Neuron (in vitro differentiated cells): Measurements from ENCODE around the gene KCTD15.
"Not testable (repeated sequence)": the region's sequence is repeated elsewhere in the genome, so short reads cannot be mapped to it uniquely, and the experiment has no call there.

Source experiments
- H2AFZ ChIP-seq: one replicate; pipeline ENCODE4 v1.6.1; 2013; ENCODE audit warnings: low read depth, mild to moderate bottlenecking, inconsistent platforms, low read length, moderate library complexity
- H3K27me3 ChIP-seq: one replicate; pipeline ENCODE4 v1.6.1; 2013; ENCODE audit warnings: low read length; ENCODE audit not compliant: insufficient read depth
- H3K36me3 ChIP-seq: one replicate; pipeline ENCODE4 v1.6.1; 2013; ENCODE audit warnings: low read length; ENCODE audit not compliant: insufficient read depth
- H3K4me1 ChIP-seq: one replicate; pipeline ENCODE4 v1.6.1; 2013; ENCODE audit warnings: low read length; ENCODE audit not compliant: insufficient read depth
- H3K4me3 ChIP-seq: 2 replicates; pipeline ENCODE4 v1.5.1; 2013; ENCODE audit warnings: mild to moderate bottlenecking, low read length, moderate library complexity
- H3K9me3 ChIP-seq: one replicate; pipeline ENCODE4 v1.6.1; 2013; ENCODE audit warnings: low read length

KCTD15 gene

DNA sequence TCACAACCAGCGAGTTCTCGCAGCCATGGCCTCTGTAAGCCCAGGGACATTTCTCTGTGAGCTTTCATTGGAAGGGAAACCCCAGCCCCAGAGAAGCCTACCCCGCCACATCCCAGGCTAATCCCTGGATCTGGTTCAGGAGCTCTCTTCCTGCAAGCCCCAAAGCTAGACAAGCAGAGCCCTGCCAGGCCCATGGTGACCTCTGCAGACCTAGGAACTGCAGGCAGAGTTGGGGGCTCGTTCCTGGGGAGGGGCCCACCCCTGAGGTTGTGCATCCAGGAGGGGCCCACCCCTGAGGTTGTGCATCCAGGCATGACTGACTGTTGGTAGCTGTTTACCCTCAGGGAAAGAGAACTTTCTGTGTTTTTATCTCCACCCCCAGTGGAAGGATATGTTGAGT is 21.7 kb downstream of the KCTD15 start:
- Histone ChIP-seq H2AFZ (no peak overlapping the region), H3K9me3 (peaks cover 3% of the 10 kb centered on the region), H3K4me3 (no peak overlapping the region), H3K36me3 (peaks cover 7% of the 10 kb centered on the region), H3K4me1 (peaks cover 29% of the 10 kb centered on the region), H3K27me3 (no peaks in the 10 kb centered on the region)

DNA sequence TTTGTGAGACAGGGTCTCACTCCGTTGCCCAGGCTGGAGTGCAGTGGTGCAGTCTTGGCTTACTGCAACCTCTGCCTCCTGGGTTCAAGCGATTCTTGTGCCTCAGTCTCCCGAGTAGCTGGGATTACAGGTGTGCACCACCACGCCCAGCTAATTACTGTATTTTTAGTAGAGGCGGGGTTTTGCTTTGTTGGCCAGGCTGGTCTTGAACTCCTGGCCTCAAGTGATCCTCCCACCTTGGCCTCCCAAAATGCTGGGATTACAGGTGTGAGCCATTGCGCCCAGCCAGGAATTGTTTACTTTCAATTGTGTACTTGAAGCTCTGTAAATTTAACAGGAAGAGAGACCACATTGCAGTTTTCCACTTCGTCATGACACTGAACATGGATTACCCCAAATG is 22.4 kb downstream of the KCTD15 start:
- not testable (repeated sequence) for H3K9me3 ChIP-seq, H3K27me3 ChIP-seq, H3K36me3 ChIP-seq, H3K4me3 ChIP-seq
- H3K4me1 ChIP-seq: peaks cover 29% of the 10 kb centered on the region
- H2AFZ ChIP-seq: peak overlapping the region; percentile 83

DNA sequence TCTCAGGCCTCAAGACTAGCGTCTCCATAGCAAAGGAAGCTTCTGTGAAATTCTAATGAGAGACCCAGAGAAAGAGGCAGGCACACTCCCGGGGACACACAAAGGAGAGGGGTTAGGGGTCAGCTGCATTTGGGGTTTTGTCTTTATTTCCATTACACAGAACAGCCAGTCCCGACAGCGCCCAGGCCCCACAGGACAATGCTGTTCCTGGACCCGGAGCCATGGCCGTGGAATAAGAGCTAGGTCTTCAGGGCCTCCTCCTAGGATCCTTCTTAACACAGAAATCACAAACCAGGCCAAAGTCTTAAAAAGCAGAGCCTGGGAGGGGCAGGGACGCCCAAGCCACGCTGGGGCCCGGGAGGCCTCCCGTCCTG is 22.8 kb downstream of the KCTD15 start:
- Histone ChIP-seq H3K4me1 (peaks cover 29% of the 10 kb centered on the region), H3K9me3 (peaks cover 3% of the 10 kb centered on the region), H3K4me3 (peak overlapping the region; percentile 25), H3K27me3 (no peaks in the 10 kb centered on the region), H2AFZ (peak overlapping the region; percentile 83), H3K36me3 (peaks cover 2% of the 10 kb centered on the region)

DNA sequence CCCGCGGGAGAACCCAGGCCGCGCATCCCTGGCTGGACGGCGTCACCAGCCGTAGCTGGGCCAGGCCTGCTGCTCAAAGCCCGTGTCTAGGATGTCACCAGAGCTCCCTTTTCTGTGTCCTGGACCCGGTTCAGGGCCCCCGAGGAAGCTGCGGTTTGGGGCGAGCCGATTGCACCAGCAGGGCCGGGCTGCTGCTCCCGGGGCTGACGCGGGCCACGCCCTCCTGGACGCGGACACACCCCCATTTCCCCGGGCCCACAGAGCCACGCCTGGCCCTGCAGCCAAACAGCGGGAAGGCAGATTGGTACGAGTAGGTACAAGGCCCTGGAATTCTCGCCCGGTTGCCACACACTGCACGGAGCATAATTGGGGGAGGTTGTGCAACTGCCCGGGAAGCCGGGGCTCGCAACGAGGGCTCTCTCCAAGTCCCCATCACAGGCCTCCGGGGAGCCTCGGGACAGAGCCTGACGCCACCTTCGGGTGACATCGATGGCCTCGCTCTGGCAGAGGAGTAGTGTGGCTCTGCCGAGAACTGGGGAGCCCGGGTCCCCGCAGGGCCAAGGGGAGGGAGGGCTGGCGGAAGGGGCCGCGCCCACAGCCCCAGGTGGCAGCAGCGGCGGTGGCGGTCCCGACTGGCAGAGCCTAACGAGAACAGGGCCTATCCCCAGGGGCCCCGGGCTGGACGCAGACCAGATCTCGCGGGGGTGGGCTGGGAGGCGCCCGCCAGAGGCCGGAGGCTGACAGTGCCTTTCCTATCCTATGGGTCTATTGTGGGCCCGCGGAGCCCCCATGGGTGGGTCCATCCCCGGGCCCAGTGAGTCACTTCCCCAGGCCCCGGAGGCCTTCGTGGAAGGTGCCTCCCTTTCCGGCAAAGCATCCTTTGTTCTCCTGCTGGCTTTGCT is 23.5 kb downstream of the KCTD15 start:
- H3K36me3 ChIP-seq: no peaks in the 10 kb centered on the region
- H3K4me3 ChIP-seq: peak overlapping the region; percentile 25
- no peaks in the 10 kb centered on the region for H3K27me3 ChIP-seq
- peaks cover 3% of the 10 kb centered on the region for H3K9me3 ChIP-seq
- peak overlapping the region; percentile 83 for H2AFZ ChIP-seq
- H3K4me1 ChIP-seq: peaks cover 29% of the 10 kb centered on the region

DNA sequence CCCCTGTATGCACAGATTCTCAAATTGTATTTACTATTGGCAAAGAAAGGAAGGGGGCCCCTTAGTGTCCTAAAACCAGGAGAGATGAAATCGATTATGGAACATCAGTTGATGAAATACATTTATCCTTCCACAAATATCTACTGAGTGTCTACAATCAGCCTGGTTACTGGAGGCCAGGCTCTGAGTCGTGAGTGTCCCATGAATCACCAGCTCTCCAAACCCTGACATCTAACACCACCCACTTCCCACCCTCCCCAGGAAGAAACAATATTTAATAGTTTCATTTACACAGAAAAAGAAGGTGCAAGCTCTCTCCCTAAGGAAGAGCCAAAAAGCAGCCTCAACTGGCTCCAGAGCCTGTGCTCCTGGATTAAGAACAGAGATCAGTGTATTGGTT is 25.2 kb downstream of the KCTD15 start:
- no peak overlapping the region for H2AFZ ChIP-seq
- H3K9me3 ChIP-seq: peaks cover 3% of the 10 kb centered on the region
- peaks cover 29% of the 10 kb centered on the region for H3K4me1 ChIP-seq
- peaks cover 1% of the 10 kb centered on the region for H3K27me3 ChIP-seq
- no peaks in the 10 kb centered on the region for H3K36me3 ChIP-seq
- no peak overlapping the region for H3K4me3 ChIP-seq

DNA sequence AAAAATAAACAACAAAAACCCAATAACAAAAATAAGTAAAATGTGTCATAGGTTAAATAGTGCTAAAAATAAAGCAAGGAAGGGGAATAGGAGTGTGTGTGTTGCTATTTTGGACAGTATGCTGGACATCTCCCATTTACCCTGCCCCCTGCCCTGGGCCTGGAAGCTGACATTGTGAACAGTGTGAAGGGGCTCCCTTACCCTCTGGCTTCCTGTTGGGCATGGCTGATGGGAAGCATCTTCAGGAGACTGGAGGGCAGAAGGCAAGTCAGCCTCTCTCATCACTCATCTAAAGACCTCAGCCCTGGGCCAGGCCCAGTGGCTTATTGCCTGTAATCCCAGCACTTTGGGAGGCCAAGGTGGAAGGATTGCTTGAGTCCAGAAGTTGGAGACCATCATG is 26.7 kb downstream of the KCTD15 start:
- H3K4me3 ChIP-seq: no peak overlapping the region
- no peak overlapping the region for H2AFZ ChIP-seq
- H3K27me3 ChIP-seq: peaks cover 3% of the 10 kb centered on the region
- H3K9me3 ChIP-seq: peaks cover 3% of the 10 kb centered on the region
- H3K36me3 ChIP-seq: no peaks in the 10 kb centered on the region
- H3K4me1 ChIP-seq: peaks cover 27% of the 10 kb centered on the region

DNA sequence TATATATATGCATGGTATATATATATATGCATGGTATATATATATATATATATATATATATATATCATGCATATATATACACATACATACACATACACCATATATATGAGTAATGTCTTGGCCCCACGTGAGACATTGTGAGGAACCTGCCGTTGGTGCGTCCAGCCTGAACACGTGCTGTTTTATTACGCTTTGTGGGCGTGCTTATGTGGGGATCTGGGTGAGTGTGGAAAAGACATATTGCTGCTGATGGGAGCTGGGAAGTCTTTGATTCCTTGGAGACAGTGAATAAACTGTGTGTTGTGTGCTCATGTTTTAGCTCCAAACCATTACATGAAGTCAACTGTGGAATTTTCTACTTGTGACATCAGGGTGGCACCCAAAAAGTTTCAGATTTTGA is 28.9 kb downstream of the KCTD15 start:
- Histone ChIP-seq H3K4me1 (peaks cover 6% of the 10 kb centered on the region), H3K9me3 (peaks cover 3% of the 10 kb centered on the region), H3K4me3 (no peak overlapping the region), H3K36me3 (no peaks in the 10 kb centered on the region), H3K27me3 (peaks cover 5% of the 10 kb centered on the region), H2AFZ (no peak overlapping the region)

DNA sequence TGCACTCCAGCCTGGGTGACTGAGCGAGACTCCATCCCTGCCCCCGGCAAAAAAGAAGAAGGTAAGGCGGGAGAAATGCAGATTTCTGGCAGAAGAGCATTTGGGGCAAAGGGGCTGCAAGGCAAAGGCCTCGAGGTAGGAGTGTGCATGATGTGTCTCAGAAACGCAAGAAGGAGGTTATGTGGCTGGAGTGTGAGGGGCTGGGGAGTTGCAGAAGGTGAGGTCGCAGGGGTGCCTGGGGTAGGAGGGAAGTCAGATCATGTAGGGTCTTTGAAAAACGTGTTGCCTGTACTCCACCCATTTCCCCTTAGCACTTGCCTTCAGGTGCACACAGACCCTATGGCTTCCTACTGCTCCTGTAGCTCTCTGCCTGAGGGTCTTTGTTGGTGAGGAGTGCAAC is 29.9 kb downstream of the KCTD15 start:
- H3K9me3 ChIP-seq: peaks cover 3% of the 10 kb centered on the region
- peaks cover 5% of the 10 kb centered on the region for H3K27me3 ChIP-seq
- no peak overlapping the region for H2AFZ ChIP-seq
- H3K4me3 ChIP-seq: no peak overlapping the region
- no peaks in the 10 kb centered on the region for H3K4me1 ChIP-seq
- H3K36me3 ChIP-seq: no peaks in the 10 kb centered on the region

DNA sequence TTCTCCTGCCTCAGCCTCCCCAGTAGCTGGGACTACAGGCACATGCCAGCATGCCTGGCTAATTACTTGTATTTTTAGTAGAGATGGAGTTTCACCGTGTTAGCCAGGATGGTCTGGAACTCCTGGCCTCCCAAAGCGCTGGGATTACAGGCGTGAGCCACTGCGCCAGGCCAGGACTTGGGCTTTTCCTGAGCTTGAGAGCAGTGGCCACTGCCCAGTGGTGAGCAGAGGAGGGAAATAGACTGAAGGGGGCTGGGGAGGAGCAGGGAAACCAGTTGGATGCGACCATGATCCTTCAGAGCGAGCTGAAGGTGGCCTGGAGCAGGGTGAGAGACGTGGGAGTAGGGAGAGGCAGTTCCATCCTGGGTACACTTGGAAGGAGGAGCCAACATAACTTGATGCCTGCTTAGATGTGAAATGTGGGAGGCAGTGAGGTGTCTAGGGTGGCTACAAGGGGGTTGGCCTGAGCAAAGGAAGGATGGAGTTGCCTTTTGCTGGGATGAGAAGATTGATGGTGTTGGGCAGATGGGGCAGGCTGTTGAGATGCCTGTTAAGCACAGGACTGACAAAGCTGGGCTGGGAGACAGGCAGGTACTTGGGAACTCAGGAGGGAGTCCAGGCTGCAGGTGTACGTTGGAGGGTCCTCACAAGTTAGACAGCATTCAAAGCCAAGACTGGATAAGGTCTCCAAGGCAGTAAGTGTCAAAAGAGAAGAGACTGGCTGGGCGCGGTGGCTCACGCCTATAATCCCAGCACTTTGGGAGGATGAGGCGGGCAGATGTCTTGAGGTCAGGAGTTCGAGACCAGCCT is 31.8 kb downstream of the KCTD15 start:
- Histone ChIP-seq H3K4me1 (no peaks in the 10 kb centered on the region), H3K9me3 (no peaks in the 10 kb centered on the region), H2AFZ (no peak overlapping the region), H3K4me3 (no peak overlapping the region), H3K36me3 (no peaks in the 10 kb centered on the region), H3K27me3 (peaks cover 5% of the 10 kb centered on the region)

DNA sequence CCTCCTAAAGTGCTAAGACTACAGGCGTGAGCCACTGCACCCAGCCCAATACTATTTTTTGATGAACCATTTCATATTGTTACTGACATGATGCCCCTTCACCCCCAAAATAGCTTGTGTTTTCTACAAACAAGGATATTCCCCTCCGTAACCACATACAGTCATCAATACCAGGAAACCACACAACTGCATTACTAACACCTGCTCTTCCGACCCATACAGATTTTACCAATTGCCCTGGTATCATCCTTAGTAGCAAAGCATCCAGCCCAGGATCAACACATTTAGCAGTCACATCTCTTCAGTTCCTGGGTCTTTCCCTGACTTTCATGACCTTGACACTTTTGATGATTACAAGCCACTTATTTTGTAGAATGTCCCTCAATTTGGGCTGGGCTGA is 33.6 kb downstream of the KCTD15 start:
- Histone ChIP-seq H2AFZ (no peak overlapping the region), H3K4me3 (no peak overlapping the region), H3K9me3 (no peaks in the 10 kb centered on the region), H3K36me3 (no peaks in the 10 kb centered on the region), H3K4me1 (no peaks in the 10 kb centered on the region), H3K27me3 (peaks cover 5% of the 10 kb centered on the region)

DNA sequence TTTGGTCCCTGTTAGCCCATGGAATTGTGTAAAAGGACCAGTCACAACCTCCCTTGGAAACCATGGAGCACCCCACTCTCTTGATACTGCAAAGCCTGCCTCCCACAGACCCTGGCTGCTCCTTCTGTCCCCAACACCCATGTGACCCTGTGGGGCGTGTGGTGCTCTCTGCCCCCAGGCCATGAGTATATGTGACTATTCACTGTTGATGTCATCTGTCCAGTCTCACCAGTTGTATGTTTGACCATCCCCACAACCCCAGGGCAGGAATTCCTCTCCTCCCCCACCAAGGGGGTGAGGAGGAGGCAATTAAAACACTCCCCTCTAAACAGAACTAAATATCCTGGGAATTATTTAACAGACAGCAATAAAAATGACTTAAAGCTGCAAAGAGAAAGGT is 35.2 kb downstream of the KCTD15 start:
- no peaks in the 10 kb centered on the region for H3K4me1 ChIP-seq
- no peak overlapping the region for H2AFZ ChIP-seq
- no peaks in the 10 kb centered on the region for H3K9me3 ChIP-seq
- no peaks in the 10 kb centered on the region for H3K36me3 ChIP-seq
- no peak overlapping the region for H3K4me3 ChIP-seq
- peaks cover 4% of the 10 kb centered on the region for H3K27me3 ChIP-seq

DNA sequence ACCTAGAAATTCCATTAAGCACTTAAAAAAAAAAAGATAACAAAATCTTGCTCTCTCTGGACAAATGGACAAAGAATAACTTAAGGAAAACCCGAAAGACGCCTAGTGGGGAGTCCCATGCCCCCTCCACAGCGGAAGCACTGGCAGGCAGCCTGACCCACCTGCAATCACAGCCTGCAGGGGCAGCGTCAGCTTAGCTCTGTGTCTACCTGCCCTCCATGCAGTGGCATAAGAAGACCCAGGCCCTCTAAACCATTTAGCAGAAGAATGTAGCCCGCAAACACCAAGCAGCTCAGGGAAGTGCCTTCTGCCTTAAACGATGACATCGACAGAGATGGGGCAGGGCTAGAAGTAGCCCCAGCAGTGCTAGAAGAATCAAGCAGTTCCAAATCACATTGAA is 36.0 kb downstream of the KCTD15 start:
- H3K36me3 ChIP-seq: no peaks in the 10 kb centered on the region
- H2AFZ ChIP-seq: no peak overlapping the region
- no peak overlapping the region for H3K4me3 ChIP-seq
- peaks cover 3% of the 10 kb centered on the region for H3K27me3 ChIP-seq
- no peaks in the 10 kb centered on the region for H3K9me3 ChIP-seq
- no peaks in the 10 kb centered on the region for H3K4me1 ChIP-seq

DNA sequence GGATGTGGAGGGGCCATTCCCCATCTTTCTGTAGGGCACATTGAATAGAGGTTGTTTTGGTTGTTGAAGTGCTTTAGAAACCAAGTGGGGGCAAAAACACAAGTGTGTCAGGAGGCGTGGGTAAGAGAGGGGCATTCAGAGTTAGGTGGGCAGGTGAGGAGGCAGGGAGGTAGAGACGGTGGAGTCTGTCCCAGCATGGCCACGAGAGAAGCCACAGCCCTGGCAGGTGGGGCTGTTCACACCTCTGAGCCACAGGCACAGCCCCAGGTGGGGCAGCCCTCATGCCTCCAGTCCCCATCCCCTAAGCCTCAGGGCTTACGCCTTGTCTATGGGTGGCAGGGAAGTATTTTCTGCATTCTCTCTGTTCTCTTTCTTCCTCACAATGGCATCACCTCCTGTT is 43.7 kb downstream of the KCTD15 start:
- Histone ChIP-seq H3K4me3 (no peak overlapping the region), H2AFZ (no peak overlapping the region), H3K9me3 (no peaks in the 10 kb centered on the region), H3K4me1 (no peaks in the 10 kb centered on the region), H3K36me3 (no peaks in the 10 kb centered on the region), H3K27me3 (peaks cover 6% of the 10 kb centered on the region)
